OCI-LY3 (cell line): ENCODE measurements around the gene SYT1.

Experiments used
- EZH2phosphoT487 ChIP-seq: fragments of 200-600 bp; shearing (Covaris generic); IDR thresholded peaks from 2 replicates; pipeline ENCODE4 v1.6.1; 2018; ENCODE audit warnings: antibody characterized with exemption, mixed run types, low read depth
- TF ChIP-seq, protein P1 (sequence below): fragments of 200-600, 300-600 bp; sonication (generic); IDR thresholded peaks from 2 replicates; pipeline ENCODE4 v1.5.1; 2014; ENCODE audit warnings: antibody characterized with exemption, low read length, low read depth

GRCh38 chr12:79331870-79332269 lies 467.3 kb downstream of the SYT1 start:
- TF ChIP-seq, protein P1, sequence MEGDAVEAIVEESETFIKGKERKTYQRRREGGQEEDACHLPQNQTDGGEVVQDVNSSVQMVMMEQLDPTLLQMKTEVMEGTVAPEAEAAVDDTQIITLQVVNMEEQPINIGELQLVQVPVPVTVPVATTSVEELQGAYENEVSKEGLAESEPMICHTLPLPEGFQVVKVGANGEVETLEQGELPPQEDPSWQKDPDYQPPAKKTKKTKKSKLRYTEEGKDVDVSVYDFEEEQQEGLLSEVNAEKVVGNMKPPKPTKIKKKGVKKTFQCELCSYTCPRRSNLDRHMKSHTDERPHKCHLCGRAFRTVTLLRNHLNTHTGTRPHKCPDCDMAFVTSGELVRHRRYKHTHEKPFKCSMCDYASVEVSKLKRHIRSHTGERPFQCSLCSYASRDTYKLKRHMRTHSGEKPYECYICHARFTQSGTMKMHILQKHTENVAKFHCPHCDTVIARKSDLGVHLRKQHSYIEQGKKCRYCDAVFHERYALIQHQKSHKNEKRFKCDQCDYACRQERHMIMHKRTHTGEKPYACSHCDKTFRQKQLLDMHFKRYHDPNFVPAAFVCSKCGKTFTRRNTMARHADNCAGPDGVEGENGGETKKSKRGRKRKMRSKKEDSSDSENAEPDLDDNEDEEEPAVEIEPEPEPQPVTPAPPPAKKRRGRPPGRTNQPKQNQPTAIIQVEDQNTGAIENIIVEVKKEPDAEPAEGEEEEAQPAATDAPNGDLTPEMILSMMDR, result no peak
- no peak for TF ChIP-seq EZH2phosphoT487
